GM12874 (cell line): ENCODE data around the gene SLC2A6.

ENCODE experiments used
- TF ChIP-seq, protein P1 (sequence below): IDR thresholded peaks from 2 replicates; pipeline ENCODE4 v1.5.1; 2011; ENCODE audit warnings: low read depth, mild to moderate bottlenecking, control low read depth, low read length, moderate library complexity; ENCODE audit not compliant: insufficient read depth

SLC2A6 gene

DNA sequence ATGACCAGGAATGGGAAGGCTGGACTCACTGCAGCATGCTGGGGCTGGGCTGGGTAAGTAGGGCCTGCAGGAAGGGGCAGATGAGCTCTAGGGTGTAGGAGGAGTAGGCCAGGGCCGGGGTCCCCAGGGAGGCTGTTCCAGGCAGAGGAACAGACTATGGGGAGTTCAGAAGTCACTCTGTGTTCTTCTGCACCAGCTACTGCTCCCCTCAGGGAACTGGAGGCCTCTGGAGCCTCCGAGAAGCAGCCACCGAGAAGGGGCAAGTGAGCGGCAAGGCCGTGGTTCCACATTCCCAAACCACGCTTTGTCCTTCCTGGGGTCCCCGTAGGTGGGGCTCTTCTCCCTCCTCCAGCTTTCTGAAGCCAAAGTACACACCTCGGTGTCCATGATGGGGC lies 8.4 kb upstream of the SLC2A6 start:
- TF ChIP-seq, protein P1, sequence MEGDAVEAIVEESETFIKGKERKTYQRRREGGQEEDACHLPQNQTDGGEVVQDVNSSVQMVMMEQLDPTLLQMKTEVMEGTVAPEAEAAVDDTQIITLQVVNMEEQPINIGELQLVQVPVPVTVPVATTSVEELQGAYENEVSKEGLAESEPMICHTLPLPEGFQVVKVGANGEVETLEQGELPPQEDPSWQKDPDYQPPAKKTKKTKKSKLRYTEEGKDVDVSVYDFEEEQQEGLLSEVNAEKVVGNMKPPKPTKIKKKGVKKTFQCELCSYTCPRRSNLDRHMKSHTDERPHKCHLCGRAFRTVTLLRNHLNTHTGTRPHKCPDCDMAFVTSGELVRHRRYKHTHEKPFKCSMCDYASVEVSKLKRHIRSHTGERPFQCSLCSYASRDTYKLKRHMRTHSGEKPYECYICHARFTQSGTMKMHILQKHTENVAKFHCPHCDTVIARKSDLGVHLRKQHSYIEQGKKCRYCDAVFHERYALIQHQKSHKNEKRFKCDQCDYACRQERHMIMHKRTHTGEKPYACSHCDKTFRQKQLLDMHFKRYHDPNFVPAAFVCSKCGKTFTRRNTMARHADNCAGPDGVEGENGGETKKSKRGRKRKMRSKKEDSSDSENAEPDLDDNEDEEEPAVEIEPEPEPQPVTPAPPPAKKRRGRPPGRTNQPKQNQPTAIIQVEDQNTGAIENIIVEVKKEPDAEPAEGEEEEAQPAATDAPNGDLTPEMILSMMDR: no peak

DNA sequence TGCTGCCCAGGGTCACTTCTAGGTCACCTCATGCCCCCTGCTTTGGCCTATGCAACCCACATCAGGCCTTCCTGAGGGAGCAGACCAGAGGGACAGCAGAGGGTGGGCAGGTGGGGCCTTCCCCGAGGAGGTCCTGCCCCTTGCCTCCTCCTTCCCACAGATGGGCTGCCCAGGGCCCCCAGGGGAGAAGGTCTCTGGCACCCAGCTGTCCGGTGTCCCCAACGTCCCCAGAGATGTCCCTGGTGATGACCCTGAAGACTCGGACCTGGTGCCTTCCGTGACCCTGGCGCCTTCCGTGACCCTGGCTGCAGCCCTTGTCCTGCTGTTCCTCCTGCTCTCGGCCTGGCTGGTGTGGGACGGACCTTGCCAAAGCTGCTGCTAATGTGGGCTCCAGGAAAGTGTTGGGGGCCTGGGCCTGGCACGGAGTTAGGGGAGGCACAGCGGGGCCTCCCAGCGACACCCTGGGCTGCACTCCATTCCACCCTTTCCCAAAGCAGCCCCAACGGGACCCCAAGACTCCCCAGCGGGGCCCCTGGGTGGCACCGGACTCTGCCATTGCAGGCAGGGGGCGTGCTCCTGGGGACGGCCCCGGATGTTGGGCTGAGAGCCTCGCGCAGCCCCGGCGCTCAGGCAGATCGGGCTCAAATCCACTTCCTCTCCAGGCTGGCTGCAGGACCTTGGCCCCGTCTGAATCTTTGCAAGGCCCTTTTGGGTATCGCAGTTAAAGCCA lies 6.8 kb upstream of the SLC2A6 start:
- TF ChIP-seq, protein P1: no peak; the same call in 1 of the 2 replicates

DNA sequence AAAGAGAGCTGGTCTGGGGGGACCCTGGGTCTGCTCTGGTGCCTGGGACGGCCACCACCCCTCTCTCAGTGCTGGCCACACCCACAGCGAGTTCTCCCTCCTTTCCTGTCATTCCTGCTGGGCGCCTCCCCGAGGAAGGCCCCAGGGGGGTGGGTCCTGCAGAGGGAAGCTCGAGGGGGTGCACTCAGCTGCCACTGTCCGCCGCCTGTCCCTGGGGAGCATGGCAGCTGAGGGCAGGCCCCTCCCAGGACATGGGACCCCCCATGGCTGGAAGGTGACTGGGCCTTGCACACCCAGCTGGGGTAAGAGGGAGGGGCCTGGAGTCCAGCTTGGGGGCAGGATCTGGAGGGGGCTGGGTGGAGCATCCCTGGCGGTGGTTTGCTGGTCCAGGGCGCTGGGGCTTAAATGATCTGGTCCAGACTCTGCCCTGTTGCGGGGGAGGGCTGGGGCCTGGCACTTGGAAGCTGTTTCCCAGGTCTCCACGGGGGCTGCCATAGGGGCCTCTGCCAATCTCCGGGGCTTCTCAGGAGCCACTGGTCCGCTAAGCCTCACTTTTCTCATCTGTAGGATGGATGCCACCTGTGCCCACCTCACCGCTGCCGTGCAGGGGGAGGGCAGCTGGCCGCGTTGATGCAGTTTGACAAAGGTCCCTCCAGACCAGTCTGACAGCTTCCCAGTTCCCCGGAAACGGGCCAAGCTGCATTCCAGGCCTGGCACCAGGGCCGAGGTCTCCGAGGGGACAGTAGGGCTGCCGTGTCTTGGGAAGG lies 6.0 kb upstream of the SLC2A6 start:
- TF ChIP-seq, protein P1: no peak

DNA sequence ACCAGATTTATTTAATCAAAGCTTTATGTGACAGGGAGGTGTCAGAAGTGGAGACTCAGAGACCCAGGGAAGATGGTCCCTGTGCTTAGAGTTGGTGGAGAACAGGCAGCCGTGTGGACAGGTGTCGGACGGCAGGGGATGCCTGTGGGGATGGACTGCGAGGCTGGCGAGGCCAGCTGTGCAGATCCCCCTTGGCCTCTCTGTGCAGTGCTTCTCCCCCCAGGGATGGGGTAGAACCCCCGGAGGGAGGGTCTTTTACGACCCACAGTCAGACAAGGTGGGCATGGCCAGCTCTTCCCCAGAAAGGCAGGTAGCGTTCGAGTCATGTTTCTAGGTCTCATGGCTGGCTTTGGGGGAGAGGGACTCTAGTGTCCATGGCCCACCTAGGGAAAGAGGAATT lies 4.7 kb upstream of the SLC2A6 start:
- TF ChIP-seq, protein P1: no peak

DNA sequence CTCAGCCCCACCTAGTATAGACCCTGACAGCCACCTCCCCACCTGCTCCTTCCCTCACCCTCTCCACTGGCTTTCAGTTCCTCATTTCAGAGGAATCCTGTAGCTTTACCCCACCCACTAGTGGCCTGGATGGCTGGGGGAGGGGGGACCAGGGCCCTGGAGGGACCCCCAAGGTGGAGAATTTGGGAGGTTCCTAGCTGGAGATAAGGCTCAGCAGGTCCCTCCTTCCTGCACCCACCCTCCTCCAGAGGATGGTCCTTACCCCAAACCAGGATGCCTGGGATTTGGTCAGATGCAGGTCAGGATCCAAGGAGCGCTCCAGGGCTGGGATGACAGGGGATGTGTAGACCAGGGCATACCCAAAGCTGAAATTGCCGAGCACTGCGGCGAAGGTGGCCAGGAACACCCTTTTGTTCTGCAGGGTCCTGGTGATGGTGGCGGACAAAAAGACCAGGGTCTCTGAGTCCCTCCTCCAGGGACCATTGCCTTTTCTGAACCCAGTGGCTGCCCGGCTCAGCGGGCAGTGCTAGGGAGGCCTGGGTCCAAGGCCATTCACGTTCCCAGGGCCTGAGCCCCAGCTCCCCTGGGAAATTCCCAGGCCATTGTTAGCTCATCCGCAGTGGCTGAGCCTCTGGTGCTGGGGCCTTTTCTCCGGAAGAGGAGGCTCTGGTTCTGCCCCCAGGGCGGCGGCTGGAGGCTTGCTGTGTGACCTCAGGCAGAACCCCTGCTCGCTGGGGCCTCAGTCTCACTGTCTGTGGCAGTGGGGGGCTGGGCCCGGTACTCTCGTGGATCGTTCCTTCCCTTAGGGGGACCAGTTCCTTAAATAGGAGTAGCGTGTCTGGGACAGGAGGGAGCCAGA lies 678 bp downstream of the SLC2A6 start:
- TF ChIP-seq, protein P1: no peak

DNA sequence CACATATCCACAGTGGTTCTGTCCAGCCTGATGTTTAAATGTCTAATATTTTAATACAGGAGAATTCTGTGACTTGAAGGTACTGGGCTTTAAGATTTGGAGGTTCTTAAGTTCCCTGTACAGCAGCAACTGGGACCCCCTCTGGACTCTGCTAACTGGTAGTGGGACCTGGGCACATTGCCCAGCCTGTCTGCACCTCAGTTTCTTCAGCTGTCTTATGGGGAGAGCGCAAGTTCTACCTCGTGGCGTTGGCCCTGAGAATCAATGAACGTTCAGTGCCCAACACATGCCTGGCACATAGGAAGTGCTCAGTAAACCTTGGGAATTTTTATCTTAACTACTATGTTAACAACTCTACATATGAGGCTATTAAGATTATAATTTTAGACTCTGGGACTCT lies 1.4 kb downstream of the SLC2A6 start:
- TF ChIP-seq, protein P1: no peak

DNA sequence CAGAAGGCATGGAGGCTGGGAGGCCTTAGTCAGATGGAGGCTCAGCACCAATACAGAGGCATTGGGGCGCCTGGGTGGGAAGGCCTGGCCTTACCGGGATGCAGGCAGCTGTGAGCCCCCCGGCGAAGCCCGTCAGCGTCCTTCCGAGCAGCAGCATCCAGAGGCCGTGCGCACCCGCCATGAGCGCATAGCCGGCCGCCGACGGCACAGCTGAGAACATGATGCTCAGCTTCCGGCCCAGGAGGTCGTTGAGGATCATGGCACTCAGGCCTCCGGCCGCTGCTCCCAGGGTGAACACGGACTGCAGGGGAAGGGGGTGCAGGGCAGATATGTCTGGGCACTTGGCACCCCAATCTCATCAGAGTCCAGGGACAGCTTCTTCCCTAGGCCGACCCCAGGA lies 2.0 kb downstream of the SLC2A6 start:
- TF ChIP-seq, protein P1: no peak
